CD4-positive, CD25-positive, alpha-beta regulatory T cell (primary cell): ENCODE results near the gene PDSS2. TPM values are rescaled to one million over a fixed set of nuclear protein-coding genes. Genes with fewer than 3 reads are reported as not detected.
"Not testable (repeated sequence)": the region's sequence is repeated elsewhere in the genome, so short reads cannot be mapped to it uniquely, and the experiment has no call there.

Source experiments
- ATAC-seq, 2 donors: fragments of 150-1000 bp; cut with Tn5 transposase; one replicate each; pipeline ENCODE4 v1.10.0; 2021; ENCODE audit warnings: low read depth in 2 of 2, moderate number of reproducible peaks in 2 of 2, moderate library complexity in 1 of 2
- DNase-seq, 3 donors: peaks; one replicate each; pipeline versions ENCODE4 v3.0.0 to v3.0.0-alpha.2; 2012 to 2022; ENCODE audit warnings: mixed read lengths in 1 of 3
- H3K27ac ChIP-seq: one replicate; pipeline ENCODE4 v1.7.0; 2013; ENCODE audit warnings: mild to moderate bottlenecking, low read length; ENCODE audit not compliant: insufficient read depth, poor library complexity, severe bottlenecking
- H3K27me3 ChIP-seq: one replicate; pipeline ENCODE4 v1.7.0; 2013; ENCODE audit warnings: low read length; ENCODE audit not compliant: control insufficient read depth, insufficient read depth
- H3K36me3 ChIP-seq: one replicate; pipeline ENCODE4 v1.7.0; 2013; ENCODE audit warnings: mild to moderate bottlenecking, low read length, moderate library complexity; ENCODE audit not compliant: control insufficient read depth, insufficient read depth
- H3K4me1 ChIP-seq: 2 replicates; pipeline ENCODE4 v1.7.0; 2013; ENCODE audit warnings: mild to moderate bottlenecking, low read length; ENCODE audit not compliant: insufficient read depth, control insufficient read depth, poor library complexity, severe bottlenecking
- H3K4me3 ChIP-seq: one replicate; pipeline ENCODE4 v1.7.0; 2013; ENCODE audit warnings: low read depth, mild to moderate bottlenecking, low read length, moderate library complexity
- H3K9me3 ChIP-seq, 2 experiments: 1 replicate in 1 of 2; 2 replicates in 1 of 2; pipeline ENCODE4 v1.7.0; 2013; ENCODE audit warnings: low read length in 2 of 2, mild to moderate bottlenecking in 1 of 2, moderate library complexity in 1 of 2; ENCODE audit not compliant: control insufficient read depth in 2 of 2
- H3K27ac Mint-ChIP-seq, 3 donors: one replicate each; pipeline ENCODE4 v1.8.0; 2020 to 2022; ENCODE audit warnings: mild to moderate bottlenecking in 3 of 3, mixed read lengths in 3 of 3, moderate library complexity in 2 of 3
- H3K27me3 Mint-ChIP-seq: one replicate; pipeline ENCODE4 v1.8.0; 2022; ENCODE audit warnings: mild to moderate bottlenecking, mixed read lengths
- H3K36me3 Mint-ChIP-seq: one replicate; pipeline ENCODE4 v1.8.0; 2020; ENCODE audit warnings: mixed read lengths
- H3K4me1 Mint-ChIP-seq, 4 donors: one replicate each; pipeline ENCODE4 v1.8.0; 2020 to 2022; ENCODE audit warnings: mixed read lengths in 4 of 4, mild to moderate bottlenecking in 1 of 4
- H3K4me3 Mint-ChIP-seq, 4 donors: one replicate each; pipeline ENCODE4 v1.8.0; 2020 to 2022; ENCODE audit warnings: mild to moderate bottlenecking in 4 of 4, mixed read lengths in 4 of 4, moderate library complexity in 3 of 4
- H3K9me3 Mint-ChIP-seq, 7 donors: one replicate each; pipeline ENCODE4 v1.8.0; 2020 to 2022; ENCODE audit warnings: mixed read lengths in 7 of 7, mild to moderate bottlenecking in 3 of 7, moderate library complexity in 2 of 7
- polyA plus RNA-seq, 4 donors: library from polyadenylated mRNA; unstranded; fragments of 300-500 nt; fragmentation: Illumina TruSeq; gene quantifications; one replicate each; pipeline ENCODE4 v1.2.3, GENCODE V29; 2021
- total RNA-seq: library from RNA; stranded (reverse); gene quantifications from one replicate; pipeline ENCODE4 v1.2.3, GENCODE V29; 2022

Gene PDSS2
- total and polyA plus RNA-seq, 5 donors from 2014 or later = 11.6 to 18.8 (median 15.1) TPM

- peak overlapping the region in 1 of 3 donors; percentile 17 for H3K27ac Mint-ChIP-seq
- no peaks in the 10 kb centered on the region for H3K9me3 ChIP-seq
These were observed 29.0 kb upstream of the PDSS2 start for GRCh38 chr6:107488174-107488874.

GRCh38 chr6:107485157-107485556, 25.8 kb upstream of the PDSS2 start:
- Histone ChIP-seq H3K36me3 (no peaks in the 10 kb centered on the region), H3K4me1 (peaks cover 18% of the 10 kb centered on the region), H3K27ac (no peak overlapping the region), H3K27me3 (peaks cover 40% of the 10 kb centered on the region), H3K4me3 (no peak overlapping the region), H3K9me3 (no peaks in the 10 kb centered on the region)
- ATAC-seq (no peak), DNase-seq (no peak)
- Mint-ChIP-seq H3K4me1 (peaks cover 0 to 16% (median 9%) of the 10 kb centered on the region in 4 donors), H3K9me3 (peaks cover 0 to 7% (median 0%) of the 10 kb centered on the region in 7 donors), H3K36me3 (peaks cover 3% of the 10 kb centered on the region), H3K4me3 (no peak overlapping the region), H3K27me3 (peaks cover 73% of the 10 kb centered on the region), H3K27ac (no peak overlapping the region)

More at GRCh38 chr6:107488174-107488874, 29.0 kb upstream of the PDSS2 start:
- Mint-ChIP-seq H3K4me3 (peak overlapping the region; percentile 81 to 93 (median 86)), H3K27me3 (peaks cover 52% of the 10 kb centered on the region), H3K9me3 (peaks cover 0 to 7% (median 0%) of the 10 kb centered on the region in 7 donors), H3K4me1 (peaks cover 0 to 30% (median 12%) of the 10 kb centered on the region in 4 donors), H3K36me3 (peaks cover 3% of the 10 kb centered on the region)
- Histone ChIP-seq H3K4me3 (peak overlapping the region; percentile 16), H3K36me3 (no peaks in the 10 kb centered on the region), H3K4me1 (peaks cover 28% of the 10 kb centered on the region), H3K27me3 (peaks cover 55% of the 10 kb centered on the region), H3K27ac (no peak overlapping the region)
- peak in 1 of 3 donors; percentile 8 for DNase-seq
- no peak for ATAC-seq

GRCh38 chr6:107479089-107479690, 19.8 kb upstream of the PDSS2 start:
- Histone ChIP-seq H3K4me3 (no peak overlapping the region), H3K27ac (no peak overlapping the region), H3K36me3 (no peaks in the 10 kb centered on the region), H3K27me3 (peaks cover 13% of the 10 kb centered on the region), H3K4me1 (no peaks in the 10 kb centered on the region), H3K9me3 (no peaks in the 10 kb centered on the region)
- DNase-seq (no peak), ATAC-seq (no peak)
- no peaks in the 10 kb centered on the region for H3K4me1 Mint-ChIP-seq
- no peaks in the 10 kb centered on the region for H3K9me3 Mint-ChIP-seq
- H3K36me3 Mint-ChIP-seq = no peaks in the 10 kb centered on the region
- no peak overlapping the region for H3K4me3 Mint-ChIP-seq
- peaks cover 60% of the 10 kb centered on the region for H3K27me3 Mint-ChIP-seq
- no peak overlapping the region for H3K27ac Mint-ChIP-seq

GRCh38 chr6:107475826-107476225, 16.5 kb upstream of the PDSS2 start:
- H3K9me3 ChIP-seq, H3K4me3 Mint-ChIP-seq, H3K4me1 ChIP-seq, DNase-seq, H3K27ac ChIP-seq, H3K27ac Mint-ChIP-seq, H3K4me3 ChIP-seq, H3K36me3 Mint-ChIP-seq, H3K36me3 ChIP-seq, ATAC-seq, H3K4me1 Mint-ChIP-seq, H3K9me3 Mint-ChIP-seq: not testable (repeated sequence)
- H3K27me3 ChIP-seq = peaks cover 12% of the 10 kb centered on the region
- H3K27me3 Mint-ChIP-seq = peaks cover 53% of the 10 kb centered on the region

- not testable (repeated sequence) for H3K9me3 Mint-ChIP-seq, H3K36me3 Mint-ChIP-seq, H3K27ac Mint-ChIP-seq, H3K4me1 Mint-ChIP-seq, H3K4me1 ChIP-seq, H3K4me3 Mint-ChIP-seq, H3K27ac ChIP-seq, DNase-seq, H3K4me3 ChIP-seq, H3K9me3 ChIP-seq, ATAC-seq, H3K36me3 ChIP-seq
- peaks cover 12% of the 10 kb centered on the region for H3K27me3 ChIP-seq
- peaks cover 49% of the 10 kb centered on the region for H3K27me3 Mint-ChIP-seq
These were observed 16.0 kb upstream of the PDSS2 start for GRCh38 chr6:107475360-107475759.

- Histone ChIP-seq H3K9me3 (no peaks in the 10 kb centered on the region), H3K36me3 (no peaks in the 10 kb centered on the region), H3K4me1 (no peaks in the 10 kb centered on the region), H3K27me3 (peaks cover 11% of the 10 kb centered on the region), H3K27ac (no peak overlapping the region), H3K4me3 (no peak overlapping the region)
- Mint-ChIP-seq H3K4me3 (no peak overlapping the region), H3K4me1 (no peaks in the 10 kb centered on the region), H3K27ac (no peak overlapping the region), H3K27me3 (peaks cover 41% of the 10 kb centered on the region), H3K9me3 (no peaks in the 10 kb centered on the region), H3K36me3 (peaks cover 3% of the 10 kb centered on the region)
- ATAC-seq (no peak), DNase-seq (no peak)
These were observed 14.3 kb upstream of the PDSS2 start for GRCh38 chr6:107473660-107474059.

GRCh38 chr6:107470364-107470763, 11.0 kb upstream of the PDSS2 start:
- Histone ChIP-seq H3K4me1 (no peaks in the 10 kb centered on the region), H3K36me3 (no peaks in the 10 kb centered on the region), H3K9me3 (no peaks in the 10 kb centered on the region), H3K4me3 (no peak overlapping the region), H3K27ac (no peak overlapping the region), H3K27me3 (peaks cover 23% of the 10 kb centered on the region)
- H3K36me3 Mint-ChIP-seq = peaks cover 3% of the 10 kb centered on the region
- no peak for ATAC-seq
- no peaks in the 10 kb centered on the region for H3K4me1 Mint-ChIP-seq
- H3K9me3 Mint-ChIP-seq = no peaks in the 10 kb centered on the region
- no peak overlapping the region for H3K4me3 Mint-ChIP-seq
- DNase-seq = no peak
- peaks cover 43% of the 10 kb centered on the region for H3K27me3 Mint-ChIP-seq
- H3K27ac Mint-ChIP-seq = no peak overlapping the region

- peaks cover 15% of the 10 kb centered on the region for H3K27me3 ChIP-seq
- no peak for ATAC-seq
- H3K4me1 ChIP-seq = no peaks in the 10 kb centered on the region
- no peaks in the 10 kb centered on the region for H3K36me3 ChIP-seq
- no peak overlapping the region for H3K4me3 ChIP-seq
- H3K9me3 ChIP-seq = no peaks in the 10 kb centered on the region
- no peak overlapping the region for H3K27ac Mint-ChIP-seq
- no peaks in the 10 kb centered on the region for H3K36me3 Mint-ChIP-seq
- peaks cover 24% of the 10 kb centered on the region for H3K27me3 Mint-ChIP-seq
- no peak overlapping the region for H3K4me3 Mint-ChIP-seq
- DNase-seq = no peak
- H3K4me1 Mint-ChIP-seq = no peaks in the 10 kb centered on the region
- no peaks in the 10 kb centered on the region for H3K9me3 Mint-ChIP-seq
- no peak overlapping the region for H3K27ac ChIP-seq
These were observed 6.7 kb upstream of the PDSS2 start for GRCh38 chr6:107466062-107466461.
